Measurements from ENCODE around the gene SHISAL2A. TPM values are rescaled to one million over a fixed set of nuclear protein-coding genes. Genes with fewer than 3 reads are reported as not detected.

The SHISAL2A gene
- total and polyA plus RNA-seq, 2 donors (not counting 3 experiments of a cell fraction or from before 2014, with no cell fraction given) = not detected

DNA sequence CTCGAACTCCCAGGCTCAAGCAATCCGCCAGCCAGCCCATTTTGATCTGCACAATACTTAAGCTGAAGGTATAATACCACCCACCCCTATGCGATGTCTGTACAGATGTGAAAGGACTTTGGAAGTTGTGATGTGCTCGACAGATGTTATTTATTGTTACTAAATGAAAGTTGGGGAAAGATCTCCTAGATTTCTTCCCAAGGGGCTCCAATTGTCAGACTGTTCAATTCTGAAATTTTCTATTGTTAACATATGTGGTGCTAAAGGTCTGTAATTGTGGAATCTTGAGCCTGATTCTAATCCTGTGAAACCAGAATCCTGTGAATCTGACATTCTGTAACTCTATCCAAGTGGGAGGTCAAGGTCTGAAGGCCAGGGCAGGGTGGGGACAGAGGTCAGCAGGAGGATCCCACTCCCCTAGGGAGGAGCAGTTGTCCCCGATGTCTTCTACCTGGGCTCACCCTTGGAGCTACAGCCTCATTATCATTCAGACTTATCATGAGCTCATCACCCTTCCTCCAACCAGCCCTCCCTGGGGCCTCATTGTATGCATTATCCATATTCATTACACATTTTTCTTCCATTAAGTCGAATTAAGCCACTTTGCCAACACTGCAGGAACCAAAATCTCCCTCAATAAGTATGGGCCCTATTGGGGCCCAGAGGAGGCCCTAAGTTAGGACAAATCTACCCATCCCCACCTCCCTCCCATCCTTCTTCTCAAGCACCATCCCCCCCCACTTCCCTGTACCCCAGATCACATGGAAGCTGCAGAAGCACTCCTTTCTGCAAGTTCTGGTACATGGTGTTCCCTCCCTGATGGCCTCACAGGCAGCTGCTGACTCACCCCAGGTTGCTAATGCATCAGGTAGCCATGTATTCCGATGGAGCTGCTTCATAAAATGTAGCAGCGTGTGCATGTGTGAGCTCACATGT, 32.3 kb downstream of the SHISAL2A start:
- H3K9me3 ChIP-seq (replicated peaks; ENCODE audit: control insufficient read depth, insufficient read depth, low read length) = no peaks in the 10 kb centered on the region
- H3K9me1 ChIP-seq (replicated peaks; ENCODE audit: control insufficient read depth, extremely low read depth, insufficient read depth, low read length) = no peaks in the 10 kb centered on the region
- H3K4me2 ChIP-seq (ENCODE audit: insufficient read depth, low read length) = no peak overlapping the region
- H3K4me1 ChIP-seq (ENCODE audit: control insufficient read depth, extremely low read depth, insufficient read depth, low read length) = no peaks in the 10 kb centered on the region
- H4K20me1 ChIP-seq (replicated peaks; ENCODE audit: control insufficient read depth, extremely low read depth, insufficient read depth, low read length) = no peaks in the 10 kb centered on the region
- peaks cover 0 to 2% of the 10 kb centered on the region in 2 experiments for H3K27me3 ChIP-seq (ENCODE audit: control insufficient read depth in 2 of 2, insufficient read depth in 2 of 2, low read length in 2 of 2)
- dilution Hi-C loops (cut with MboI; ENCODE audit: extremely low pct_ligation_motif_present, low sequenced_read_pairs) = no loop called here
- no peak overlapping the region for H2AFZ ChIP-seq (ENCODE audit: low read depth, low read length)
- no peaks in the 10 kb centered on the region for H3K79me2 ChIP-seq (ENCODE audit: control insufficient read depth, insufficient read depth, low read length)
- H3K27ac ChIP-seq (ENCODE audit: insufficient read depth, low read depth, low read length) = no peak overlapping the region
- intact Hi-C loops (cut with micrococcal nuclease) = loop anchor here (5.0 kb wide), 3 partner anchors 113 to 538 kb away; partner anchors contain the start of genes CC2D1B and TUT4
- H3K9ac ChIP-seq (replicated peaks; ENCODE audit: extremely low read depth, insufficient read depth, low read length) = no peak overlapping the region
- ChIA-PET CTCF (interaction anchor here (1.1 to 2.0 kb wide), 5 partner anchors 14 to 293 kb away, joined by 3 to 5 read pairs (median 3); no protein-coding TSS in a partner anchor), POLR2A (no interaction called here)
- DNase-seq (ENCODE audit: low read depth, low spot score) (no peak), FAIRE-seq (no peak)
- H3K4me3 ChIP-seq (replicated peaks in 1 of 3; ENCODE audit: insufficient read depth in 1 of 3, low read depth in 1 of 3, low read length in 3 of 3) = no peak overlapping the region
- BruUV-seq (replicated peaks) = no TSS peak
- no peaks in the 10 kb centered on the region for H3K36me3 ChIP-seq (ENCODE audit: control insufficient read depth in 2 of 2, extremely low read depth in 1 of 2, insufficient read depth in 2 of 2, low read length in 2 of 2)
- TF ChIP-seq FOS (IDR thresholded peaks at IDR 0.05; ENCODE audit: borderline replicate concordance, insufficient read depth, low read length) = no peak

DNA sequence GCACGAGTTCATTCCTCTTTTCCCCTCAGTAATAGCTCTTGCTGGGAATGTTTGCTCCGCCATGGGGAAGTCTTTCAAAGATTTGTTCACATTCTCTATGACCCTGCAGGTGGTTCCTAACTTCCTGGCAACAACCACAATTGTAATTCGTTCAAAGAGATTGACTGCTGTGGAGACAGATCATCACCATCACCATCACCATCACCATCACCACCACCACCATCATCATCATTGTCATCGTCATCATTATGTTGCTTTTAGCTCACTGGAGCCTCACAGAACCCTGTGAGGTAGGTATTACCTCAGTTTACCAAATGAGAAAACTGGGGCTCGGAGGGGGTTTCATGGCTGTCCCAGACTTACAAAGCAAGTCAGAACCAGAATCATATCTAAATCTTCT, 34.3 kb downstream of the SHISAL2A start:
- Histone ChIP-seq H3K9me3 (replicated peaks; ENCODE audit: control insufficient read depth, insufficient read depth, low read length) (no peaks in the 10 kb centered on the region), H2AFZ (ENCODE audit: low read depth, low read length) (no peak overlapping the region), H3K4me3 (replicated peaks in 1 of 3; ENCODE audit: insufficient read depth in 1 of 3, low read depth in 1 of 3, low read length in 3 of 3) (no peak overlapping the region), H3K27me3 (ENCODE audit: control insufficient read depth in 2 of 2, insufficient read depth in 2 of 2, low read length in 2 of 2) (no peaks in the 10 kb centered on the region), H3K79me2 (ENCODE audit: control insufficient read depth, insufficient read depth, low read length) (no peaks in the 10 kb centered on the region), H3K9ac (replicated peaks; ENCODE audit: extremely low read depth, insufficient read depth, low read length) (no peak overlapping the region), H3K4me1 (ENCODE audit: control insufficient read depth, extremely low read depth, insufficient read depth, low read length) (no peaks in the 10 kb centered on the region), H4K20me1 (replicated peaks; ENCODE audit: control insufficient read depth, extremely low read depth, insufficient read depth, low read length) (no peaks in the 10 kb centered on the region), H3K36me3 (ENCODE audit: control insufficient read depth in 2 of 2, extremely low read depth in 1 of 2, insufficient read depth in 2 of 2, low read length in 2 of 2) (no peaks in the 10 kb centered on the region), H3K9me1 (replicated peaks; ENCODE audit: control insufficient read depth, extremely low read depth, insufficient read depth, low read length) (no peaks in the 10 kb centered on the region), H3K4me2 (ENCODE audit: insufficient read depth, low read length) (no peak overlapping the region), H3K27ac (ENCODE audit: insufficient read depth, low read depth, low read length) (no peak overlapping the region)
- intact Hi-C loops (cut with micrococcal nuclease) = loop anchor here (5.0 kb wide), 3 partner anchors 115 to 540 kb away; partner anchors contain the start of genes CC2D1B and TUT4
- dilution Hi-C loops (cut with MboI; ENCODE audit: extremely low pct_ligation_motif_present, low sequenced_read_pairs) = no loop called here
- FAIRE-seq (no peak), DNase-seq (ENCODE audit: low read depth, low spot score) (no peak)
- TF ChIP-seq, protein P1, sequence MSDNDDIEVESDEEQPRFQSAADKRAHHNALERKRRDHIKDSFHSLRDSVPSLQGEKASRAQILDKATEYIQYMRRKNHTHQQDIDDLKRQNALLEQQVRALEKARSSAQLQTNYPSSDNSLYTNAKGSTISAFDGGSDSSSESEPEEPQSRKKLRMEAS (IDR thresholded peaks at IDR 0.05; ENCODE audit: insufficient read depth, insufficient read length) = no peak
- TF ChIP-seq, protein P2, sequence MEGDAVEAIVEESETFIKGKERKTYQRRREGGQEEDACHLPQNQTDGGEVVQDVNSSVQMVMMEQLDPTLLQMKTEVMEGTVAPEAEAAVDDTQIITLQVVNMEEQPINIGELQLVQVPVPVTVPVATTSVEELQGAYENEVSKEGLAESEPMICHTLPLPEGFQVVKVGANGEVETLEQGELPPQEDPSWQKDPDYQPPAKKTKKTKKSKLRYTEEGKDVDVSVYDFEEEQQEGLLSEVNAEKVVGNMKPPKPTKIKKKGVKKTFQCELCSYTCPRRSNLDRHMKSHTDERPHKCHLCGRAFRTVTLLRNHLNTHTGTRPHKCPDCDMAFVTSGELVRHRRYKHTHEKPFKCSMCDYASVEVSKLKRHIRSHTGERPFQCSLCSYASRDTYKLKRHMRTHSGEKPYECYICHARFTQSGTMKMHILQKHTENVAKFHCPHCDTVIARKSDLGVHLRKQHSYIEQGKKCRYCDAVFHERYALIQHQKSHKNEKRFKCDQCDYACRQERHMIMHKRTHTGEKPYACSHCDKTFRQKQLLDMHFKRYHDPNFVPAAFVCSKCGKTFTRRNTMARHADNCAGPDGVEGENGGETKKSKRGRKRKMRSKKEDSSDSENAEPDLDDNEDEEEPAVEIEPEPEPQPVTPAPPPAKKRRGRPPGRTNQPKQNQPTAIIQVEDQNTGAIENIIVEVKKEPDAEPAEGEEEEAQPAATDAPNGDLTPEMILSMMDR (IDR thresholded peaks at IDR 0.05; ENCODE audit: extremely low read depth in 1 of 2, insufficient read depth in 1 of 2, low read depth in 1 of 2, low read length in 2 of 2) = no peak
- TF ChIP-seq EZH2 (IDR thresholded peaks at IDR 0.05; ENCODE audit: borderline replicate concordance, low read depth, low read length, severe bottlenecking) = no peak
- no peak for TF ChIP-seq POLR2AphosphoS5 (IDR thresholded peaks at IDR 0.05; ENCODE audit: insufficient read depth, low read depth, low read length)
- TF ChIP-seq POLR2A (IDR thresholded peaks at IDR 0.05; ENCODE audit: low read depth, low read length) = no peak
- TF ChIP-seq GATA2 (IDR thresholded peaks at IDR 0.05; ENCODE audit: insufficient read depth, insufficient read length, low read depth, low read length) = no peak
- TF ChIP-seq MYC (IDR thresholded peaks at IDR 0.05; ENCODE audit: low read depth, low read length) = no peak
- no peak for TF ChIP-seq JUN (IDR thresholded peaks at IDR 0.05; ENCODE audit: borderline replicate concordance, insufficient read depth, insufficient read length, low read depth)
- no peak for TF ChIP-seq FOS (IDR thresholded peaks at IDR 0.05; ENCODE audit: borderline replicate concordance, insufficient read depth, low read length)
- CTCF ChIA-PET = interaction anchor here (0.7 to 2.0 kb wide), 3 partner anchors 175 to 262 kb away, joined by 3 to 5 read pairs (median 4); no protein-coding TSS in a partner anchor
- BruUV-seq (replicated peaks) = no TSS peak
- POLR2A ChIA-PET = no interaction called here

Data from endothelial cell of umbilical vein (primary cell).